Body of pancreas (tissue), 4 donors: ENCODE measurements around the gene CTAGE9. TPM values are rescaled to one million over a fixed set of nuclear protein-coding genes. Genes with fewer than 3 reads are reported as not detected.

ENCODE experiments used
- ATAC-seq: fragments of 150-250 bp; one replicate; pipeline ENCODE4 v1.9.1; 2016
- DNase-seq, 4 donors: peaks; one replicate each; pipeline ENCODE4 v3.0.0-alpha.2; 2019
- H3K27ac ChIP-seq, 4 donors: fragments of 200-600 bp; sonication (generic); 1 replicate in 3 of 4; 2 replicates in 1 of 4; pipeline versions ENCODE4 v1.5.1 to v1.6.1; 2016 to 2019; ENCODE audit warnings: mild to moderate bottlenecking in 1 of 4, mixed read lengths in 1 of 4, moderate library complexity in 1 of 4
- H3K27me3 ChIP-seq, 2 donors: fragments of 200-600 bp; sonication (generic); one replicate each; pipeline ENCODE4 v1.6.0; 2016; ENCODE audit warnings: mild to moderate bottlenecking in 1 of 2
- H3K36me3 ChIP-seq, 2 donors: fragments of 200-600 bp; sonication (generic); replicated peaks in 1 of 2; 2 replicates each; pipeline ENCODE4 v1.5.1; 2016; ENCODE audit warnings: low read depth in 2 of 2; ENCODE audit not compliant: insufficient read depth in 1 of 2
- H3K4me1 ChIP-seq: fragments of 200-600 bp; sonication (generic); one replicate; pipeline ENCODE4 v1.6.0; 2016
- H3K4me3 ChIP-seq, 2 donors: fragments of 200-600 bp; sonication (generic); 1 replicate in 1 of 2; 2 replicates in 1 of 2; pipeline ENCODE4 v1.5.1; 2016 to 2019
- H3K9me3 ChIP-seq, 3 donors: fragments of 200-600 bp; sonication (generic); 1 replicate in 2 of 3; 2 replicates in 1 of 3; pipeline ENCODE4 v1.5.1; 2016
- CTCF ChIP-seq, 7 experiments: fragments of 450-650 bp in 4 of 7; fragments of 200-600 bp in 3 of 7; sonication (generic) in 3 of 7; IDR thresholded peaks; one replicate each; pipeline ENCODE4 v1.5.1; 2016 to 2019; ENCODE audit warnings: antibody characterized with exemption in 7 of 7
- POLR2A ChIP-seq, 3 donors: fragments of 450-650 bp; IDR thresholded peaks; one replicate each; pipeline ENCODE4 v1.6.1; 2016; ENCODE audit warnings: antibody characterized with exemption in 3 of 3, mild to moderate bottlenecking in 2 of 3
- WGBS, 2 donors: methylation state at CpG; one replicate each; pipeline ENCODE4 v1.1.5; 2017; 5-methylcytosine and 5-hydroxymethylcytosine counted together
- intact Hi-C: fragments of 100-400 bp; cut with DNase I; formaldehyde crosslinking; loops from one replicate; pipeline ENCODE4 v1.15.1; 2023
- total RNA-seq, 2 donors: library from RNA; depleted of rRNA; stranded (reverse); fragments of >200 nt; gene quantifications; one replicate each; pipeline ENCODE4 v1.1.0, GENCODE V29; 2016

Gene CTAGE9
- total RNA-seq, 2 donors from 2014 or later, result 0.66 TPM; not detected in 1

GRCh38 chr6:131687022-131687421, 23.8 kb downstream of the CTAGE9 start:
- H3K4me3 ChIP-seq, result no peak overlapping the region
- ATAC-seq (no peak), DNase-seq (no peak)
- WGBS, 2 donors, result 75 to 80% methylated on average over 3 of the region's 3 CpGs
- H3K9me3 ChIP-seq, result no peaks in the 10 kb centered on the region
- no peaks in the 10 kb centered on the region for H3K4me1 ChIP-seq
- TF ChIP-seq CTCF (IDR thresholded peaks at IDR 0.05), result no peak
- TF ChIP-seq POLR2A (IDR thresholded peaks at IDR 0.05), result no peak
- no peaks in the 10 kb centered on the region for H3K27me3 ChIP-seq
- no peaks in the 10 kb centered on the region for H3K36me3 ChIP-seq
- intact Hi-C loops, result no loop called here
- H3K27ac ChIP-seq, result no peak overlapping the region

- intact Hi-C loops, result no loop called here
- Histone ChIP-seq H3K27ac (no peak overlapping the region), H3K4me1 (no peaks in the 10 kb centered on the region), H3K4me3 (no peak overlapping the region), H3K36me3 (no peaks in the 10 kb centered on the region), H3K9me3 (no peaks in the 10 kb centered on the region), H3K27me3 (no peaks in the 10 kb centered on the region)
- ATAC-seq (no peak), DNase-seq (no peak)
- 82 to 85% methylated on average over 4 of the region's 4 CpGs for WGBS, 2 donors
- TF ChIP-seq CTCF (IDR thresholded peaks at IDR 0.05) (no peak), POLR2A (IDR thresholded peaks at IDR 0.05) (no peak)
These were observed 25.5 kb downstream of the CTAGE9 start for GRCh38 chr6:131685266-131685780.

GRCh38 chr6:131683479-131683878, 27.3 kb downstream of the CTAGE9 start:
- ATAC-seq (no peak), DNase-seq (no peak)
- TF ChIP-seq POLR2A (IDR thresholded peaks at IDR 0.05), result no peak
- no peak for TF ChIP-seq CTCF (IDR thresholded peaks at IDR 0.05)
- Histone ChIP-seq H3K27me3 (no peaks in the 10 kb centered on the region), H3K4me1 (no peaks in the 10 kb centered on the region), H3K27ac (no peak overlapping the region), H3K9me3 (no peaks in the 10 kb centered on the region), H3K36me3 (no peaks in the 10 kb centered on the region), H3K4me3 (no peak overlapping the region)
- WGBS, 2 donors, result 62 to 70% methylated on average over 6 of the region's 6 CpGs
- intact Hi-C loops, result no loop called here

GRCh38 chr6:131682442-131682841, 28.4 kb downstream of the CTAGE9 start:
- intact Hi-C loops, result no loop called here
- no peak overlapping the region for H3K27ac ChIP-seq
- H3K4me1 ChIP-seq, result no peaks in the 10 kb centered on the region
- H3K36me3 ChIP-seq, result no peaks in the 10 kb centered on the region
- DNase-seq, result no peak
- no peak for TF ChIP-seq POLR2A (IDR thresholded peaks at IDR 0.05)
- TF ChIP-seq CTCF (IDR thresholded peaks at IDR 0.05), result no peak
- no peaks in the 10 kb centered on the region for H3K9me3 ChIP-seq
- no peak for ATAC-seq
- 49 to 53% methylated on average over 2 of the region's 2 CpGs for WGBS, 2 donors
- no peaks in the 10 kb centered on the region for H3K27me3 ChIP-seq
- no peak overlapping the region for H3K4me3 ChIP-seq

GRCh38 chr6:131681585-131681984, 29.2 kb downstream of the CTAGE9 start:
- Histone ChIP-seq H3K36me3 (no peaks in the 10 kb centered on the region), H3K4me3 (no peak overlapping the region), H3K4me1 (no peaks in the 10 kb centered on the region), H3K9me3 (no peaks in the 10 kb centered on the region), H3K27me3 (no peaks in the 10 kb centered on the region), H3K27ac (no peak overlapping the region)
- intact Hi-C loops, result no loop called here
- no peak for ATAC-seq
- no peak for DNase-seq
- TF ChIP-seq POLR2A (IDR thresholded peaks at IDR 0.05) (no peak), CTCF (IDR thresholded peaks at IDR 0.05) (no peak)
